GM23248 (cell line): ENCODE results near the gene GOLGA8N. TPM values are rescaled to one million over a fixed set of nuclear protein-coding genes. Genes with fewer than 3 reads are reported as not detected.
A peak's percentile ranks its signal among the peaks of the same experiment; 100 is the strongest.

ENCODE experiments used
- DNase-seq: peaks from one replicate; pipeline ENCODE4 v3.0.0-alpha.2; 2015
- H2AFZ ChIP-seq: fragments of 200-600 bp; sonication (generic); 2 replicates; pipeline ENCODE4 v1.6.1; 2016; ENCODE audit warnings: antibody characterized with exemption
- H3F3A ChIP-seq: fragments of 200-600 bp; sonication (generic); 2 replicates; pipeline ENCODE4 v1.6.1; 2016; ENCODE audit warnings: mild to moderate bottlenecking, antibody characterized with exemption, mixed run types; ENCODE audit not compliant: insufficient read depth
- H3K27ac ChIP-seq: fragments of 200-600 bp; sonication (generic); 2 replicates; pipeline ENCODE4 v1.5.1; 2016; ENCODE audit warnings: mild to moderate bottlenecking
- H3K27me3 ChIP-seq: fragments of 200-600 bp; sonication (generic); replicated peaks from 2 replicates; pipeline ENCODE4 v1.6.1; 2016; ENCODE audit warnings: mild to moderate bottlenecking; ENCODE audit not compliant: insufficient read depth
- H3K36me3 ChIP-seq: fragments of 200-600 bp; sonication (generic); 2 replicates; pipeline ENCODE4 v1.6.1; 2016; ENCODE audit warnings: low read depth, mild to moderate bottlenecking
- H3K4me1 ChIP-seq: fragments of 200-600 bp; sonication (generic); 2 replicates; pipeline ENCODE4 v1.6.1; 2016; ENCODE audit warnings: mild to moderate bottlenecking; ENCODE audit not compliant: insufficient read depth
- H3K4me2 ChIP-seq: fragments of 200-600 bp; sonication (generic); one replicate; pipeline ENCODE4 v1.6.1; 2016; ENCODE audit warnings: mild to moderate bottlenecking; ENCODE audit not compliant: unreplicated experiment
- H3K4me3 ChIP-seq: fragments of 200-600 bp; sonication (generic); 2 replicates; pipeline ENCODE4 v1.5.1; 2016; ENCODE audit warnings: mild to moderate bottlenecking
- H3K79me2 ChIP-seq: fragments of 200-600 bp; sonication (generic); 2 replicates; pipeline ENCODE4 v1.6.1; 2016; ENCODE audit warnings: mild to moderate bottlenecking; ENCODE audit not compliant: insufficient read depth
- H3K9ac ChIP-seq: fragments of 200-600 bp; sonication (generic); 2 replicates; pipeline ENCODE4 v1.6.1; 2016; ENCODE audit warnings: mild to moderate bottlenecking
- H3K9me2 ChIP-seq: fragments of 200-600 bp; sonication (generic); 2 replicates; pipeline ENCODE4 v1.6.1; 2016; ENCODE audit warnings: mixed run types, mild to moderate bottlenecking, moderate library complexity; ENCODE audit not compliant: insufficient read depth
- H3K9me3 ChIP-seq: fragments of 200-600 bp; sonication (generic); one replicate; pipeline ENCODE4 v1.6.1; 2017; ENCODE audit warnings: low read depth
- H4K20me1 ChIP-seq: fragments of 200-600 bp; sonication (generic); 2 replicates; pipeline ENCODE4 v1.6.0; 2016; ENCODE audit not compliant: insufficient read depth
- EZH2 ChIP-seq: fragments of 200-600 bp; sonication (generic); IDR thresholded peaks from 2 replicates; pipeline ENCODE4 v1.6.1; 2018; ENCODE audit warnings: antibody characterized with exemption, mild to moderate bottlenecking; ENCODE audit not compliant: insufficient read depth, poor library complexity, severe bottlenecking
- EZH2phosphoT487 ChIP-seq: fragments of 200-600 bp; sonication (generic); IDR thresholded peaks from 2 replicates; pipeline ENCODE4 v1.6.1; 2018; ENCODE audit warnings: antibody characterized with exemption, moderate library complexity, mild to moderate bottlenecking, low read depth; ENCODE audit not compliant: insufficient read depth
- WGBS, 2 experiments: methylation state at CpG; one replicate each; pipeline ENCODE4 v1.1.6; 2015 to 2017; ENCODE audit warnings: low lambda C conversion rate in 2 of 2, low coverage in 1 of 2; ENCODE audit errors: missing lambda C conversion rate in 2 of 2; 5-methylcytosine and 5-hydroxymethylcytosine counted together
- in situ Hi-C: fragments of 300-500 bp; cut with MboI; formaldehyde crosslinking; loops from 2 replicates; pipeline ENCODE4 v1.15.0; 2020
- polyA plus RNA-seq: library from polyadenylated mRNA; unstranded; fragments of >200 nt; fragmentation: Nextera tagmentation; extraction: Ambion mirVana; gene quantifications from 2 replicates; pipeline ENCODE4 v1.2.1, GENCODE V29; 2016
- total RNA-seq: library from RNA; depleted of rRNA; stranded (reverse); fragments of >200 nt; shearing (Covaris generic); gene quantifications from 2 replicates; pipeline ENCODE4 v1.2.3, GENCODE V29; 2014

Gene GOLGA8N
- total and polyA plus RNA-seq, 2 experiments from 2014 or later, result 0.35 to 0.65 TPM

DNA sequence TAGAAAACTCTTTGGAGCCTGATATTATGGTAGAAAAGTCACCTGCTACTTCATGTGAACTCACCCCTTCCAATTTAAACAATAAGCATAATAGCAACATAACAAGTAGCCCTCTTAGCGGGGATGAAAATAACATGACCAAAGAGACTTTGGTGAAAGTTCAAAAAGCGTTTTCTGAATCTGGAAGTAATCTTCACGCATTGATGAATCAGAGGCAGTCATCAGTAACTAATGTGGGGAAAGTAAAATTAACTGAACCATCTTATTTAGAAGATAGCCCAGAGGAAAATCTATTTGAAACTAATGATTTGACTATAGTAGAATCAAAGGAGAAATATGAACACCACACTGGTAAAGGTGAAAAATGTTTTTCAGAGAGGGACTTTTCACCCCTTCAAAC is 43.2 kb downstream of the GOLGA8N start:
- no peaks in the 10 kb centered on the region for H3K9me3 ChIP-seq
- 89 to 92% methylated on average over 3 of the region's 3 CpGs for WGBS, 2 experiments
- TF ChIP-seq EZH2 (no peak), EZH2phosphoT487 (no peak)
- no peaks in the 10 kb centered on the region for H3K9me2 ChIP-seq
- H3F3A ChIP-seq, result peaks cover 6% of the 10 kb centered on the region
- H3K4me3 ChIP-seq, result no peak overlapping the region
- H3K79me2 ChIP-seq, result no peaks in the 10 kb centered on the region
- H3K4me2 ChIP-seq, result no peak overlapping the region
- in situ Hi-C loops, result no loop called here
- H3K4me1 ChIP-seq, result peaks cover 6% of the 10 kb centered on the region
- H3K9ac ChIP-seq, result no peak overlapping the region
- no peak overlapping the region for H3K27ac ChIP-seq
- no peaks in the 10 kb centered on the region for H3K27me3 ChIP-seq
- no peak for DNase-seq
- no peaks in the 10 kb centered on the region for H4K20me1 ChIP-seq
- H2AFZ ChIP-seq, result no peak overlapping the region
- peaks cover 25% of the 10 kb centered on the region for H3K36me3 ChIP-seq

GRCh38 chr15:32636908-32637567 is 43.8 kb downstream of the GOLGA8N start:
- no peak for TF ChIP-seq EZH2
- no peak for TF ChIP-seq EZH2phosphoT487
- in situ Hi-C loops, result no loop called here
- 89 to 93% methylated on average over 8 of the region's 8 CpGs for WGBS, 2 experiments
- Histone ChIP-seq H3K27me3 (no peaks in the 10 kb centered on the region), H3K36me3 (peaks cover 25% of the 10 kb centered on the region), H3K4me2 (no peak overlapping the region), H3K4me3 (no peak overlapping the region), H3K9ac (no peak overlapping the region), H3F3A (no peaks in the 10 kb centered on the region), H3K27ac (no peak overlapping the region), H3K9me2 (no peaks in the 10 kb centered on the region), H3K9me3 (no peaks in the 10 kb centered on the region), H2AFZ (no peak overlapping the region), H3K79me2 (no peaks in the 10 kb centered on the region), H4K20me1 (no peaks in the 10 kb centered on the region), H3K4me1 (peaks cover under 1% of the 10 kb centered on the region)
- DNase-seq, result no peak

- 94 to 100% methylated on average over 1 of the region's 1 CpG for WGBS, 2 experiments
- Histone ChIP-seq H3K9me2 (no peaks in the 10 kb centered on the region), H3K4me3 (no peak overlapping the region), H3K79me2 (no peaks in the 10 kb centered on the region), H3K4me2 (no peak overlapping the region), H3K4me1 (no peaks in the 10 kb centered on the region), H4K20me1 (no peaks in the 10 kb centered on the region), H3K36me3 (peaks cover 25% of the 10 kb centered on the region), H2AFZ (no peak overlapping the region), H3F3A (no peaks in the 10 kb centered on the region), H3K27ac (no peak overlapping the region), H3K27me3 (no peaks in the 10 kb centered on the region), H3K9ac (no peak overlapping the region), H3K9me3 (no peaks in the 10 kb centered on the region)
- in situ Hi-C loops, result no loop called here
- TF ChIP-seq EZH2 (no peak), EZH2phosphoT487 (no peak)
- DNase-seq, result no peak
Observed at GRCh38 chr15:32637704-32638103, 44.4 kb downstream of the GOLGA8N start.

DNA sequence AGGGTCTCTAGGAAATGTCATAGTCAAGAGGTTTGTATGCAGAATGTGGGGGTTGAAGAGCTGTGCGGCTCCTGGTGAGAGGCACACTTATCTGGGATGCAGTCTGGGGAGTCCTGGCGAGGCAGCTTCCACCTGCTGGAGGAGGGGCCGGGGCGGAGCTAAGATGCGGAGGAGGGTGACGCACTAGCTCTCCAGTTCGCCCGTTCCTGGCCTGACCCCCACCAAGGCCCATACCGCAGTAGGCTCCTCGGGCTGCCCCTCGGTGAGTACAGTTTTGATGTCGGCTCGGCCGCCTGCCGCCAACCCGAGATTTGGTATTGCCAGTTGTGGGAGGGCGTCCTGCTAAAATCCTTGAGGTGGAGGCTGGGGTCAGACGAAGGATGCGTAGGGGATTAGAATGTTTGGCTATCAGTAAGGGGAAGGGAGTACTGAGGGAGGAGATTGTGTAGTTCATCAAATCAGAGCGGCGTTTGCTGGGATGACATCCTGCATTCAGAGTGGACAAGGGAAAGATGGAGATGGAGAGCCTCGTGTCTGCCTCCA is 48.3 kb downstream of the GOLGA8N start, which contains the start of gene SCG5:
TSS of gene SCG5 (plus strand) at position 194 of the 543 bp plus-strand sequence. CDS start 1,883 bp downstream, outside the sequence.
- Histone ChIP-seq H3K79me2 (no peaks in the 10 kb centered on the region), H3K9ac (no peak within 1 kb of the TSS), H3K9me3 (no peaks in the 10 kb centered on the region), H3K4me3 (no peak within 1 kb of the TSS), H3F3A (peaks cover 6% of the 10 kb centered on the region), H3K9me2 (no peaks in the 10 kb centered on the region), H4K20me1 (no peaks in the 10 kb centered on the region), H3K27ac (no peak within 1 kb of the TSS), H3K27me3 (no peaks in the 10 kb centered on the region), H3K4me1 (no peaks in the 10 kb centered on the region; the same call in 1 of the 2 replicates), H3K4me2 (no peak within 1 kb of the TSS), H2AFZ (0 out of 2 replicates have a peak within 1 kb of the TSS, but pooled peaks have one; percentile 26), H3K36me3 (peaks cover 9% of the 10 kb centered on the region; the same call in 1 of the 2 replicates)
- in situ Hi-C loops, result no loop called here
- DNase-seq, result no peak
- TF ChIP-seq EZH2, result no peak
- TF ChIP-seq EZH2phosphoT487, result no peak
- 48 to 51% methylated on average over 22 of the region's 22 CpGs for WGBS, 2 experiments
